HG03139 (cell line): ENCODE measurements around the gene PSMD7.
"Not testable (repeated sequence)": the region's sequence is repeated elsewhere in the genome, so short reads cannot be mapped to it uniquely, and the experiment has no call there.

Experiments
- ATAC-seq: cut with Tn5 transposase; IDR thresholded peaks from one replicate; pipeline ENCODE4 v1.9.1; 2021; ENCODE audit not compliant: unreplicated experiment

The PSMD7 gene

GRCh38 chr16:74296104-74296431 lies 546 bp upstream of the PSMD7 start:
- peak; percentile 1 for ATAC-seq

- ATAC-seq, result no peak
Measured at GRCh38 chr16:74297145-74297665, 591 bp downstream of the PSMD7 start.

- no peak for ATAC-seq
Measured at GRCh38 chr16:74298104-74298503, 1.5 kb downstream of the PSMD7 start.

GRCh38 chr16:74302341-74302740 lies 5.7 kb downstream of the PSMD7 start:
- no peak for ATAC-seq

GRCh38 chr16:74304164-74304834 lies 7.7 kb downstream of the PSMD7 start:
- ATAC-seq, result no peak

GRCh38 chr16:74304835-74305176 lies 8.2 kb downstream of the PSMD7 start:
- ATAC-seq, result no peak

- no peak for ATAC-seq
Measured at GRCh38 chr16:74305281-74305680, 8.7 kb downstream of the PSMD7 start.

- ATAC-seq, result no peak
Measured at GRCh38 chr16:74305978-74306784, 9.6 kb downstream of the PSMD7 start.

- ATAC-seq, result no peak
Measured at GRCh38 chr16:74307383-74307782, 10.8 kb downstream of the PSMD7 start.

GRCh38 chr16:74309789-74310781 lies 13.5 kb downstream of the PSMD7 start:
- no peak for ATAC-seq

GRCh38 chr16:74315059-74315458 lies 18.4 kb downstream of the PSMD7 start:
- no peak for ATAC-seq

- no peak for ATAC-seq
Measured at GRCh38 chr16:74320707-74321106, 24.1 kb downstream of the PSMD7 start.

GRCh38 chr16:74321356-74321755 lies 24.7 kb downstream of the PSMD7 start:
- no peak for ATAC-seq

- no peak for ATAC-seq
Measured at GRCh38 chr16:74322301-74322710, 25.7 kb downstream of the PSMD7 start.

GRCh38 chr16:74324777-74325176 lies 28.2 kb downstream of the PSMD7 start:
- not testable (repeated sequence) for ATAC-seq

GRCh38 chr16:74325641-74326040 lies 29.0 kb downstream of the PSMD7 start:
- no peak for ATAC-seq

GRCh38 chr16:74328346-74328745 lies 31.7 kb downstream of the PSMD7 start:
- not testable (repeated sequence) for ATAC-seq

- ATAC-seq, result not testable (repeated sequence)
Measured at GRCh38 chr16:74332469-74332868, 35.9 kb downstream of the PSMD7 start.

GRCh38 chr16:74337506-74337905 lies 40.9 kb downstream of the PSMD7 start:
- ATAC-seq, result not testable (repeated sequence)

GRCh38 chr16:74339226-74339625 lies 42.6 kb downstream of the PSMD7 start:
- not testable (repeated sequence) for ATAC-seq

- not testable (repeated sequence) for ATAC-seq
Measured at GRCh38 chr16:74353038-74353437, 56.4 kb downstream of the PSMD7 start.
